GM12874 (cell line): ENCODE measurements around the gene ULBP2.
A peak's percentile ranks its signal among the peaks of the same experiment; 100 is the strongest.

Source experiments
- CTCF ChIP-seq: IDR thresholded peaks from 2 replicates; pipeline ENCODE4 v1.5.1; 2011; ENCODE audit warnings: low read depth, mild to moderate bottlenecking, control low read depth, low read length, moderate library complexity; ENCODE audit not compliant: insufficient read depth

ULBP2 gene

DNA sequence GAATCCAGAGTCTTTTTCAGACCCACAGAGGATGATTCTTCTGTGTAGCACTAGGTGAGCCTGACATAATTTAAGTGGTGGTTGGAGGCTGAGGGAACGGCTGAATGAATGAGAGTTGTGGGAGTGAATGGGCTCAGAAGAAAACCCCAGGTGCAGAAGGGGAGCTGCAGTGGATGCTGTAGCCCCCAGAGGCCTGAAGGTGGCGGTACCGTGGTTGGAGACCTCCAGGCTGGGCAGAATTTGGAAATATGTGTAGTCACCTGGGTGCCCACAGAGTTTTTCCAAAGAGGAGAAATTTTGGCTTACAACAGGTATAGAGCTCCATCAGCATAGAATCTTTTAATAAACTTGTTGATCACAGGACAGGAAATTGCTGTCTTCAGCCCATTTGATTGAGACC is 12.4 kb upstream of the ULBP2 start:
- peak; percentile 63 for TF ChIP-seq CTCF

DNA sequence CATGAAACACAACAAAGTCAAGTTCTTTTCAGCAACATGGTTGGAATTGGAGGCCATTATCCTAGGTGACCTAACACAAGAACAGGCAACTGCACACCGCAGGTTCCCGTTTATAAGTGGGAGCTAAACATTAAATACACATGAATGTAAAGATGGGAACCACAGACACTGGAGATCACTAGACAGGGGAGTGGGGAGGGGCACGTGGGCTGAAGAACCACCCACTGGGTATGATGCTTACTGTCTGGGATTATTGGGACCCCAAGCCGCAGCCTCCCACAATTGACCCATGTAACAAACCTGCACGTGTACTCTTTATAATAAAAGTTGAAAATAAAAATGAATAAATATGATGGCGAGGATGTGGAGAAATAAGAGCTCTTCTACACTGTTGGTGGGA is 10.3 kb upstream of the ULBP2 start:
- TF ChIP-seq CTCF = no peak

GRCh38 chr6:149933036-149933435 is 8.8 kb upstream of the ULBP2 start:
- TF ChIP-seq CTCF = no peak

DNA sequence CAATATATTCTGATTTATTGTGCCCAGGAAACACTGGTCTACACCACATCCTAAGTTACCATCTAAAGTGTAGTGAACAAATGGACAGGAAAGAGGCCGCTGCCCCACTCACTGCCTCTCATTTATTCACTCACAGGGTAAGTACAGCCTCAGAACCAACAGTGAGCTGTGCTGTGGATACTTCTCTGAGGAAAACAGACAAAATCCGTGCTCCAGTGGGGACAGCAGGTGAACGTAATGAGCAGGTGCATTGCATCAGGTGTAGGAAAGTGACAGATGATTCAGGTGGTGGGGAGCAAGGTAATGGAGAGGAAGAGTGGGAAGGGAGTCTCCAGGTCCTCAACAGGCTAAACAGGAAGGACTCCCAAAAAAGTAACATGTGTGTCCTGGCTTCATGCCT is 8.4 kb upstream of the ULBP2 start:
- no peak for TF ChIP-seq CTCF

DNA sequence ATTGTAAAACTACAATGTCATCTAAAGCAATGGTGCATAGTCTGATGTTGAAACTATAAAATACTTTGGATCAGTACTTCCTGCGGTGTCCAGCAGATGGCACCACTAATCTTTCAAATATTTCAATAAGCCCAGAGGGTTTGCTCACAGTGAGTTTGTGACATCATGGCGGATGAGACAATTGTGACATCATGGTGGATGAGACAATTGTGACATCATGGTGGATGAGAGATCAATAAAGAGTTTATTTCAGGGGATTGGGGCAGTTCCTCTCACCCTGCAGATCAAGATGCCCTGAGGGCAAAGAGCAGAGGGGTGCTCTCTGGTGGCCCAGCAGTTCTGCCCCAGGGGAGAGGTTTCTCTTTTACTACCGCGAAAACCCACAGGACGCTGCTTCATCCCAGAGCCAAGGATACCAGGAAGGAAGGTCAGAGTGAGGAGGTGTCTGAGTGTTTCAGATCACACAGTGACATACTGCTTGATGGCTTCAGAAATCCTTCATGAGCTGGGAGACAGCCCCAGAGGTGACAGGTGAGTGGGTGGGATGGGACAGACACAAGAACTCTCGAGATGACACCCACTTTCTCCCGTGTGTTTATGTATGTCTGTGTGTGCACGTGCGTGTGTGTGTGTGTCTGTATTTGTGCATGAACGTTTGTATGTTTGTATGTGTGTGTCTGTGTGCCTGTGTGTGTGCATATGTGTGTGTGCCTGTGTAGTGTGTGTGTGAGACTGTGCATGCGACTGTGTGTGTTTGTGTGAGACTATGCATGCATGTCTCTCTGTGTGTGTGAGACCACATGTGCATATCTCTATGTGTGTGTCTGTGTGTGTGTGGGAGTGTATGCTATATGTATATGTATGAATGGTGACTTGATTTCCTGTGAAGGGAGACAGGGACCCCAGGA is 7.3 kb upstream of the ULBP2 start:
- TF ChIP-seq CTCF = peak; percentile 60

- TF ChIP-seq CTCF = no peak
These were observed 6.6 kb upstream of the ULBP2 start for GRCh38 chr6:149935246-149935645.

DNA sequence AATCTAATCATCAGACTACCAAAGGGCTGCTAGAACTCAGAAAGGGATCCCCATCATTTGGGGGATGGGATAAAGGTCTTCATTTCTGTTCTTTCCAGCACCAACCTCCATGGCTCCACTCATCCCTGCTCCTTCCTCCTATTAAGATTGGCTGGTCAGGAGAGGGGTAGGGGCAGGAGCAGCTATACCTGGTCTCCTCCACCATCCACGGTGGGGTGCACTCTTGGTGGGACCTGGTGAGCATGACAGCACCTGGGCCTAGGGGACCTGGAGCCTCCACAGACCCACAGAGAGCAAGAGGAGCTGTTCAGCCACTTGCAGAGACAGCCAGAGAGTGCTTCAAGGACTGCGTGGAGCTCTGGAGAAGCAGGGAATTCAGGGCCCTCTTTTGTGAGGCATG is 6.1 kb upstream of the ULBP2 start:
- TF ChIP-seq CTCF = no peak

- no peak for TF ChIP-seq CTCF
These were observed 5.1 kb upstream of the ULBP2 start for GRCh38 chr6:149936743-149937142.
